ENCODE measurements around the gene ARHGAP6. TPM values are rescaled to one million over a fixed set of nuclear protein-coding genes. Genes with fewer than 3 reads are reported as not detected.
A peak's percentile ranks its signal among the peaks of the same experiment; 100 is the strongest.
"Not testable (repeated sequence)": the region's sequence is repeated elsewhere in the genome, so short reads cannot be mapped to it uniquely, and the experiment has no call there.

The ARHGAP6 gene
- total RNA-seq, 4 donors from 2014 or later = 17.2 to 47.0 (median 21.6) TPM

DNA sequence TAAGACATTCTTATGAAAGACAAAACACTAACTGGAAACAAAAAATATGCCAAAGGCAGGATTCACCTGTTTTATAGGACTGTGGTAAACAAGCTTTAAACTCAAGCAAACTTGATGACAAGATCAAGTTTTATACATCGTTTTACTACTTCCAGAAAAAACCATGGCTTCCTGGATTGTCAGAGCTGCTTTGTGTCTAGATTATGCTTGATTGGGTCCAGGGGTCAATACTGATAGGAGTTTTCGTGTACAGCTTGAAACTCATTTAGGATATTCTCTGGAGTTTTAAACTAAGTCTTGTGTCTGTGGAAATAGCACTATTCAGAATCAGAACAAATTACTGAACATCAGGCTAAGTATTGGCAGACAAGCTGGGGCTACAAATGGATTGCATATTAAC, 541.6 kb downstream of the ARHGAP6 start:
- intact Hi-C loops (cut with DNase I; ENCODE audit: low total_unique reads) = no loop called here

GRCh38 chrX:11123087-11123486, 542.6 kb downstream of the ARHGAP6 start:
- H3K36me3 ChIP-seq; H3K9me3 ChIP-seq; intact Hi-C loops (cut with DNase I; ENCODE audit: low total_unique reads); H3K27ac ChIP-seq; H3K4me3 ChIP-seq; H3K4me1 ChIP-seq; DNase-seq; H3K27me3 ChIP-seq: not testable (repeated sequence)

More for the DNA sequence above, 541.6 kb downstream of the ARHGAP6 start:
- Histone ChIP-seq H3K36me3 (no peaks in the 10 kb centered on the region), H3K27ac (no peak overlapping the region), H3K4me3 (no peak overlapping the region), H3K9me3 (no peaks in the 10 kb centered on the region), H3K27me3 (no peaks in the 10 kb centered on the region), H3K4me1 (no peaks in the 10 kb centered on the region)
- DNase-seq = no peak
- TF ChIP-seq CTCF (IDR thresholded peaks at IDR 0.05) = no peak
- TF ChIP-seq POLR2A (IDR thresholded peaks at IDR 0.05) = no peak

DNA sequence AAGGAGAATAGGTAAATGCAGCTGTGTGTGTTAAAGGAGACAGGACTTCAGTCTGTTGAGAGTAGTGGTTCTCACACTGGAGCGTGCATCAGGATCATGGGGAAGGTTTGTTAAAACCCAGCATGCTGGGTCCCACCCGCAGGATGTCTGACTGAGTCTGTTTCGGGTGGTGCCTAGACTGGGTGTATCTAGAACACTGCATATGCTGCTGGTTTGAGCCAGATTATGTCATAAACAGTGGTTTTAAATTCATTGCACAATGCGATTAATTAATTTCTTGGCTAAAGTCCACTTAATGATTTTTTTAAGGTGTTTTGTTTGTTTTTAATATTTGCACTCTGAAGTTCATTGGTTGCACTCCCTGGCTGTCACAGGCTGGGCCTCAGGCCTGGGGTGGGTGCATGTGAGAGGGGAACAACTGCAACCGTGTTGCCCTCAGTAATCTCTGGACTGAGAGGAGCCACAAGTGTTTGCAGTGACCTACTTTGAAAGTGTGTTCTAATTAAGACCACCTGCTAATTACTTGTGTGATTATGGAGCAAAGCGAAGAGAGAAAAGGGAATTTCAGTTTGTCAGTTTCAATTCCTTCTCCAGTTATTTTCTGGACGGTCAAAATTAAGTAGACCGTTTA, 546.3 kb downstream of the ARHGAP6 start:
- TF ChIP-seq CTCF (IDR thresholded peaks at IDR 0.05) (no peak), POLR2A (IDR thresholded peaks at IDR 0.05) (no peak)
- Histone ChIP-seq H3K4me1 (no peaks in the 10 kb centered on the region), H3K4me3 (no peak overlapping the region), H3K27ac (no peak overlapping the region), H3K36me3 (no peaks in the 10 kb centered on the region), H3K9me3 (no peaks in the 10 kb centered on the region), H3K27me3 (no peaks in the 10 kb centered on the region)
- DNase-seq = no peak
- intact Hi-C loops (cut with DNase I; ENCODE audit: low total_unique reads) = no loop called here

GRCh38 chrX:11117745-11118144, 548.0 kb downstream of the ARHGAP6 start:
- H3K36me3 ChIP-seq = no peaks in the 10 kb centered on the region
- no peaks in the 10 kb centered on the region for H3K9me3 ChIP-seq
- intact Hi-C loops (cut with DNase I; ENCODE audit: low total_unique reads) = no loop called here
- DNase-seq = no peak
- no peak overlapping the region for H3K4me3 ChIP-seq
- no peak overlapping the region for H3K27ac ChIP-seq
- H3K27me3 ChIP-seq = no peaks in the 10 kb centered on the region
- H3K4me1 ChIP-seq = no peaks in the 10 kb centered on the region
- TF ChIP-seq CTCF (IDR thresholded peaks at IDR 0.05) (no peak), POLR2A (IDR thresholded peaks at IDR 0.05) (no peak)

DNA sequence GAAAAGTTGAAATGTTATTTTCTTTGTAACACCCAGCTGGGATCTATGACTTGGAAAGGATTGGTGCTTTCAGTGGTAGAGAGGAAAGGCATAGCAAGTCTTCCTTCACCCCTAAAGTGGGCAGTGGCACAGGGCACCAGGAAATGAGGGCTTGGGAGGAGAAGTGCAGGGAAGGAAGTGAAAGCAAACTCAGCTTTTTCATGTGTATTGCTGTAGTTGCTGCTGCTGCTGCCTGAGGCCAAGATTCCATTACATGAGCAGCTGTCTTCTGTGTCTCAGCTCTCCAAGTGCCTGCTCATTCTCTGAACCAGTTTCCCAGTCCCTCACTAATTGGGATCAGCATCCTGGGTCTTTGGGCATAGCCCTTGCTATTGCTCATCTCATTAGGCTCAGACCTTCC, 552.0 kb downstream of the ARHGAP6 start:
- Histone ChIP-seq H3K4me3 (no peak overlapping the region), H3K36me3 (no peaks in the 10 kb centered on the region), H3K4me1 (no peaks in the 10 kb centered on the region), H3K27ac (no peak overlapping the region), H3K9me3 (no peaks in the 10 kb centered on the region), H3K27me3 (no peaks in the 10 kb centered on the region)
- TF ChIP-seq CTCF (IDR thresholded peaks at IDR 0.05) = no peak
- no peak for TF ChIP-seq POLR2A (IDR thresholded peaks at IDR 0.05)
- intact Hi-C loops (cut with DNase I; ENCODE audit: low total_unique reads) = no loop called here
- DNase-seq = no peak

- Histone ChIP-seq H3K36me3 (no peaks in the 10 kb centered on the region), H3K27ac (peak overlapping the region; percentile 55 to 86), H3K9me3 (no peaks in the 10 kb centered on the region), H3K27me3 (no peaks in the 10 kb centered on the region), H3K4me1 (no peaks in the 10 kb centered on the region), H3K4me3 (peak overlapping the region; percentile 39 to 65)
- DNase-seq = no peak
- intact Hi-C loops (cut with DNase I; ENCODE audit: low total_unique reads) = no loop called here
- TF ChIP-seq POLR2A (IDR thresholded peaks at IDR 0.05) = no peak
- no peak for TF ChIP-seq CTCF (IDR thresholded peaks at IDR 0.05)
These were observed 553.8 kb downstream of the ARHGAP6 start for GRCh38 chrX:11111947-11112346.

Measured in uterus (tissue), 4 donors.